Measurements from ENCODE around the gene CFAP73. TPM values are rescaled to one million over a fixed set of nuclear protein-coding genes. Genes with fewer than 3 reads are reported as not detected.

The CFAP73 gene
- total RNA-seq, 1 donor from 2014 or later = not detected

DNA sequence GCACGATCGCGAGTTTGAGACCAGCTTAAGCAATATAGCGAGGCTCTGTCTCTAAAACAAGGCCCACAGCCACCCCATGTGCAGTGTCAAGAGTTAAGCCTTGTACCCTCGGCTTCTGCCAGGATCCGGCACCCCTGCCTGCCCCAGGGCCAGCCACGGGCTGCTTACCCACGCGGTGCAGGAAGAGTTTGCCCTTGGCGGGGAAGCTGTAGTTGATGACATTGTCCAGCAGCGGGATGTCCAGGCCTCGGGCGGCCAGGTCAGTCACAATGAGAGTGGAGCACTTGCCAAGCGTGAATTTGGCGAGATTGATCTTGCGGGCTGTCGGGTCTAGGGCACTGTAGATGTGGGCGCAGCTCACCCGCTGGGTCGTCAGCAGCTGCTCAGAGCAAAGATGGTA is 22.7 kb downstream of the CFAP73 start:
- TF ChIP-seq, protein P1, sequence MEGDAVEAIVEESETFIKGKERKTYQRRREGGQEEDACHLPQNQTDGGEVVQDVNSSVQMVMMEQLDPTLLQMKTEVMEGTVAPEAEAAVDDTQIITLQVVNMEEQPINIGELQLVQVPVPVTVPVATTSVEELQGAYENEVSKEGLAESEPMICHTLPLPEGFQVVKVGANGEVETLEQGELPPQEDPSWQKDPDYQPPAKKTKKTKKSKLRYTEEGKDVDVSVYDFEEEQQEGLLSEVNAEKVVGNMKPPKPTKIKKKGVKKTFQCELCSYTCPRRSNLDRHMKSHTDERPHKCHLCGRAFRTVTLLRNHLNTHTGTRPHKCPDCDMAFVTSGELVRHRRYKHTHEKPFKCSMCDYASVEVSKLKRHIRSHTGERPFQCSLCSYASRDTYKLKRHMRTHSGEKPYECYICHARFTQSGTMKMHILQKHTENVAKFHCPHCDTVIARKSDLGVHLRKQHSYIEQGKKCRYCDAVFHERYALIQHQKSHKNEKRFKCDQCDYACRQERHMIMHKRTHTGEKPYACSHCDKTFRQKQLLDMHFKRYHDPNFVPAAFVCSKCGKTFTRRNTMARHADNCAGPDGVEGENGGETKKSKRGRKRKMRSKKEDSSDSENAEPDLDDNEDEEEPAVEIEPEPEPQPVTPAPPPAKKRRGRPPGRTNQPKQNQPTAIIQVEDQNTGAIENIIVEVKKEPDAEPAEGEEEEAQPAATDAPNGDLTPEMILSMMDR (IDR thresholded peaks at IDR 0.05) = no peak
- H3K9me3 Mint-ChIP-seq (ENCODE audit: low read depth) = peaks cover 6% of the 10 kb centered on the region
- no peak overlapping the region for H3K27ac Mint-ChIP-seq (ENCODE audit: unreplicated experiment)
- no peaks in the 10 kb centered on the region for H3K27me3 Mint-ChIP-seq (ENCODE audit: low read depth)
- no peak for DNase-seq (ENCODE audit: low spot score)
- peaks cover 41% of the 10 kb centered on the region for H3K36me3 Mint-ChIP-seq (ENCODE audit: low read depth)
- no peak overlapping the region for H3K4me3 Mint-ChIP-seq (ENCODE audit: unreplicated experiment)
- H3K4me1 Mint-ChIP-seq (ENCODE audit: low read depth) = no peaks in the 10 kb centered on the region

DNA sequence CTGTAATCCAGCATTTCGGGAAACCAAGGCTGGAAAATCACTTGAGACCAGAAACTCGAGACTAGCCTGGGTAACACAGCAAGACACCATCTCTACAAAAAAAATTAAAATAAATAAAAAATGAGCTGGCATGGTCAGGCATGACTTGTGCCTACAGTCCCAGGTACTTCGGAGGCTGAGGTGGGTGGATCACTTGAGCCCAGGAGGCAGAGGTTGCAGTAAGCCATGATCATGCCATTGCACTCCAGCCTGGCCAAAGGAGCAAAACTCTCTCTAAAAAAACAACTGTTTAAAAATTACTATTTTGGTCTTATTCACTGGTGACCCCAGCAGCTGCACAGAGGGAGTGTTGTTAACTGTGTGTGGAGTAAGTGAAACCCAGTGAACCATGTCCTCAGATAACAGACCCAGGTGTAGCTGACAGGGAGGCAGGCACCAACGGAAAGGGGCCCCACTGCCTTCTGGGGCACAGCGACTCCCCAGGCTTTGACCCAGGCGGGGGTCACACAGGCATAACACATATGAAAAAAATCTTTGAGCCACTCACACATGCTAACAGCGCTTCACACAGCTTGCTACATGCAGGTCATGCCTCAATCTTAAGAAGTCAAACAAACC is 23.7 kb downstream of the CFAP73 start:
- TF ChIP-seq, protein P1 (IDR thresholded peaks at IDR 0.05) = no peak
- no peaks in the 10 kb centered on the region for H3K27me3 Mint-ChIP-seq (ENCODE audit: low read depth)
- no peak for DNase-seq (ENCODE audit: low spot score)
- peaks cover 8% of the 10 kb centered on the region for H3K9me3 Mint-ChIP-seq (ENCODE audit: low read depth)
- H3K36me3 Mint-ChIP-seq (ENCODE audit: low read depth) = peaks cover 51% of the 10 kb centered on the region
- H3K27ac Mint-ChIP-seq (ENCODE audit: unreplicated experiment) = no peak overlapping the region
- no peak overlapping the region for H3K4me3 Mint-ChIP-seq (ENCODE audit: unreplicated experiment)
- H3K4me1 Mint-ChIP-seq (ENCODE audit: low read depth) = no peaks in the 10 kb centered on the region

DNA sequence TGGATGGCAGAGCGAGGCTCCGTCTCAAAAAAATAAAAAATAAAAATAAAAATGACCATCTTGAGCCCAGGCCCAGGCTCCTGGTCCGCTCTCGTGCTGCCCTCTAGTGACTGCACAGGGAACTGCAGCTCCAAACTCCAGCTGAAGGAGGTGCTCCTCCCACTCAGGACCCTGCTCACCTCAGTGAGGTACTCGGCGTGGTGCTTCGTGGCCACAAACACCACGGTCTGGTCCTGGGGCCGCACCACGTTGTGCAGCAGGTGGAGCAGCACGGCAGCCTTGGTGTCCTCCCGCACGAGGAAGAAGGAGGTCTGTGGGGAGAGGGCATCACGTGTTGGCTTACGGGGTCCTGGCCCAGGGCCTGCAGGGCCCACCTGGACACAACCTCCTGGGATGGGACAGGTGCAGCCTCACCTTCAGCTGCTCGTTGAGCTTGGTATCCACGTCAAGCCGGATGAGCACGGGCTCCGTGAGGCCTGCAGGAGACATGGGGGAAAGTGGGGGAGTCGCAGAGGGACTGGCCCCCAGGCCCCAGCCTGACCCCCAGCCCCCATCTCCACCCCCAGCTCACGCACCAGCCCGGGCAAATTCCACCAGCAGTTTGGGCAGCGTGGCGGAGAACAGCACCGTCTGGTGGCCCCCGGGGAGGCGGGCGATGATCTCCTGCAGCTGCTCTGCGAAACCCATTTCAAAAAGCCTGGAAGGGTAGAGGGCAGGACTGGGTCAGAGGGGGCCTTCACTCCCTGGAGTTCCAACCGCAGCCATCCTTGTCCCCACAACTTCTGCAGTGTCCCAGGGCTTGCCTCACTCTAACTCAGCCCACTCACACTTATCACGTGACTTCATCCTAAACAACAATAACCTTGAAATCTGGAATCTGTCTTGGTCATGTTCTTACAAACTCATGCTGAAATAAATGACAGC is 25.2 kb downstream of the CFAP73 start:
- TF ChIP-seq, protein P1 (IDR thresholded peaks at IDR 0.05) = peak; percentile 96
- H3K27me3 Mint-ChIP-seq (ENCODE audit: low read depth) = no peaks in the 10 kb centered on the region
- no peak overlapping the region for H3K4me3 Mint-ChIP-seq (ENCODE audit: unreplicated experiment)
- DNase-seq (ENCODE audit: low spot score) = no peak
- peaks cover 56% of the 10 kb centered on the region for H3K36me3 Mint-ChIP-seq (ENCODE audit: low read depth)
- peaks cover 8% of the 10 kb centered on the region for H3K9me3 Mint-ChIP-seq (ENCODE audit: low read depth)
- H3K27ac Mint-ChIP-seq (ENCODE audit: unreplicated experiment) = peak overlapping the region; percentile 29
- H3K4me1 Mint-ChIP-seq (ENCODE audit: low read depth) = no peaks in the 10 kb centered on the region

DNA sequence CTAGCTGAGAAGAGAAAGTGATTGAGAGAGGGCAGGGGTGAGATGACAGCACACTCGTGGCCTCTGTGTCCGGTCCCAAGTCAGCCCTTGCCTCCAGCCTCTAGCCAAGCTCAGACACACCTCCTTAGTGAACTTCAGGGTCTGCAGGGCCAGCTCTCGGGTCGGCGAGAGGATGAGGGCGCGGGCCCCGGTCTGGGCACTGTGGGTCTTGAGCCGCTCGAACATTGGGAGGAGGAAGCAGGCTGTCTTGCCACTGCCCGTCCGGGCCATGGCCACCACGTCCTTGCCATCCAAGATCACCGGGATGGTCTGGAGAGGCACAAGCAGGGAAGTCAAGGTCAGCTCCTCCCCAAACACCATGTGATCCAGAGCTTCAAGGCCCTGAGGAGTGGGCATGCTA is 29.5 kb downstream of the CFAP73 start:
- no peak overlapping the region for H3K27ac Mint-ChIP-seq (ENCODE audit: unreplicated experiment)
- H3K36me3 Mint-ChIP-seq (ENCODE audit: low read depth) = peaks cover 40% of the 10 kb centered on the region

DNA sequence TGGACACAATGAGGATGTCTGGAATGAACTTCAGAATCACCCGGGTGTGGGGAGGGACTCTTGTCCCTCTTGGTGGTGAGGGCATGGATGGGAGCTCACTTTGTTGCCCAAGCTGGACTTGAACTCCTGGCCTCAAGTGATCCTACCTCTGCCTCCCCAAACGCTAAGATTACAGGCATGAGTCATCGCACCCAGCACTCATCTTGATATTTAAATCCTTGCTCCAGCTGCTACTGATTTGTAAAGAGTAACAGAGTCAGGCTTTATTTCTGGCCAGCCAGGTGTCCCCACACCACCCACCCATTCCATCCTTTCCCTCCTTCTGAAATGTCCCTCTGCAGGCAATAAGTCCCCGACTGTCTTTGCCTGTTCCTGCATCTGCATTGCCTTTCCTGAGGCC is 30.8 kb downstream of the CFAP73 start:
- H3K4me3 Mint-ChIP-seq (ENCODE audit: unreplicated experiment) = no peak overlapping the region
- no peak overlapping the region for H3K27ac Mint-ChIP-seq (ENCODE audit: unreplicated experiment)
- DNase-seq (ENCODE audit: low spot score) = no peak
- peaks cover 8% of the 10 kb centered on the region for H3K9me3 Mint-ChIP-seq (ENCODE audit: low read depth)
- TF ChIP-seq, protein P1 (IDR thresholded peaks at IDR 0.05) = no peak
- H3K27me3 Mint-ChIP-seq (ENCODE audit: low read depth) = no peaks in the 10 kb centered on the region
- peaks cover 10% of the 10 kb centered on the region for H3K4me1 Mint-ChIP-seq (ENCODE audit: low read depth)
- H3K36me3 Mint-ChIP-seq (ENCODE audit: low read depth) = peaks cover 35% of the 10 kb centered on the region

More for the DNA sequence above, 29.5 kb downstream of the CFAP73 start:
- no peak for DNase-seq (ENCODE audit: low spot score)
- H3K4me3 Mint-ChIP-seq (ENCODE audit: unreplicated experiment) = no peak overlapping the region
- H3K4me1 Mint-ChIP-seq (ENCODE audit: low read depth) = peaks cover 5% of the 10 kb centered on the region
- TF ChIP-seq, protein P1 (IDR thresholded peaks at IDR 0.05) = no peak
- H3K9me3 Mint-ChIP-seq (ENCODE audit: low read depth) = peaks cover 8% of the 10 kb centered on the region
- no peaks in the 10 kb centered on the region for H3K27me3 Mint-ChIP-seq (ENCODE audit: low read depth)

All from chondrocyte (in vitro differentiated cells).